DMS114 treated with DMSO at 0.1 percent for 48 hours (cell line): ENCODE data around the gene KLRB1.
"Not testable (repeated sequence)": the region's sequence is repeated elsewhere in the genome, so short reads cannot be mapped to it uniquely, and the experiment has no call there.

Experiments used
- DNase-seq: peaks from one replicate; lab custom pipeline; 2025; ENCODE audit not compliant: unreplicated experiment; lab: John Stamatoyannopoulos, UW

KLRB1 gene

DNA sequence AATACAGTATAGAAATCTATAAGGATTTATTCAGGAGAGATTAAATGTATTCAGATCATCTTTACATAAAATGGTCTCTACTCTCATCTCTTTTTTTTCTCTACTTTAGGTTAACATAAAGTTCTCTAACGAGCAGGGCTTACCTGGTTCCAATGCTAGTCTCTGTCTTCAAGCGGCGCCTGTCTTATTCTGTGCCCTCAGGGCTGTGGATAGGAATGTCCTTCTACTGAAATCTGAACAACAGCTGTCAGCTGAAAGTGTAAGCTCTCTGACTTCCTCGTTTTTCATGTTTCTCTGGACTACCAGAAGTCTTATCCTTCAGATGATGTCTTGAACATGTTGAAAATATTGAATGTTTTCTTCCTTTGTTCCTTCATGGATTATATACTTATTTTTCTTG is 62.2 kb downstream of the KLRB1 start:
- not testable (repeated sequence) for DNase-seq
